HG02610 (cell line): ENCODE data around the gene EPHB1.

Source experiments
- ATAC-seq: cut with Tn5 transposase; IDR thresholded peaks from one replicate; pipeline ENCODE4 v1.9.1; 2021; ENCODE audit warnings: mild to moderate bottlenecking, moderate library complexity; ENCODE audit not compliant: unreplicated experiment

EPHB1 gene

DNA sequence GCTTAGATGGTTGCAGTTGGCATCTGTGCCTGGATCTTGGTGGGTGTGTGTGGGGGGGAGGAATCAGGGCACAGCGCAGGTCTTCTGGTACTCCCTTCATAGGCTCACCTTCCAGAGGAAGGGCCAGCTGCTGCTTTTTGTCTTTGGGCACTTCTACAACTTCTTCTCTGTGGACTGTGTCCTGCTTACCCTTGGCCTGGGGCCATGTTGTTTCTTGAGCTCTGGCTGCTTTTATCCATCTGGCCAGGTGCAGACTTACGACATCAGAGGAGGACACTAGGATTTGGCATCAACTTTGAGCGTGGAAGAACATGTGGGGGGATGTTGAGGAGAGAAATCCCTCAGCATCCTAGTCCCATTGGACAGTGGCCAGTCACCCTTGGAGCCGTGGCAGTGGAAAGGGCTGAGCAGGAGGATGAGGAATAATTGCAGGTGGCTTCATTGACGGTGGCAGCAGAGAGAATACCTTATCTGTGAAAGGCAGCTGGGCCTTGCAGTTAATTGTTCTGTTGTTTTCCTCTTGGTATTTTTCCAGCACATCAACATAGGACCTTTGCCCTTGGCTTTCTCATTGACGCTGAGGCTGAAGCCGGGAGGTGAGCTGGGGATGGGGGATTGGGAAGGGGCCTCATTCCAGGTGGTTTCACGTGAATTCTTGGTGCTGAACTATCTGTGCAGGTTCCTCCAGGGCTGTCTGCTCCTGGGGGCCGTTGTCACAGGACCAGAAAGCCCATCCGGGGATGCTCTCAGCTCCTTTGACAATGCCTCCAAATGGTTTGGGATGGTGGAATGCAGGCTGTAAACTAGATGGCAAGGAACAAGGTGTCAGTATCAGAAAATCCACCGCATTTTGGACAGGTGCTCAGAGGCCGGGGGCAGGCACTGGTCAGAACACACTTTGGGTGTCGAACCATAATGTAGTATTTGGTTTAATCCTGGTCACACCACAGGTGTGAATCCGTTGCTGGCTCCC, 9.7 kb downstream of the EPHB1 start:
- no peak for ATAC-seq

DNA sequence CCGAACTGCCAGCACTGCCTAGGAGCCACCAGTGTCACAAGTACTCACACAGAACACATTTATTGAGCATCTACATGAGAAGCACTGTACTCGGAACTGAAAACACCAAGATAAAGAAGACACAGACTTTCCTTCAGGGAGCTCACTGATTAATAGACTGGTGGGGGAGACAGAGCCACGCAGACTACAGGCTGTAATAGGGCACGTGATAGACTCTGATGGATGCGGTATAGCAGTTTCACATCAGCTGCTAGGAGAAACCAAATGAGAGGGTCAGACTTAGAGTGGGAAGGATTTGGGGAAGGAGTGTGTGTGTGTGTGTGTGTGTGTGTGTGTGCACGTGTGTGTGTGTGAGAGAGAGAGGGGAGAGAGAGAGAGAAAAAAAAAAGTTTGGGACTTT, 12.1 kb downstream of the EPHB1 start:
- ATAC-seq, result no peak

DNA sequence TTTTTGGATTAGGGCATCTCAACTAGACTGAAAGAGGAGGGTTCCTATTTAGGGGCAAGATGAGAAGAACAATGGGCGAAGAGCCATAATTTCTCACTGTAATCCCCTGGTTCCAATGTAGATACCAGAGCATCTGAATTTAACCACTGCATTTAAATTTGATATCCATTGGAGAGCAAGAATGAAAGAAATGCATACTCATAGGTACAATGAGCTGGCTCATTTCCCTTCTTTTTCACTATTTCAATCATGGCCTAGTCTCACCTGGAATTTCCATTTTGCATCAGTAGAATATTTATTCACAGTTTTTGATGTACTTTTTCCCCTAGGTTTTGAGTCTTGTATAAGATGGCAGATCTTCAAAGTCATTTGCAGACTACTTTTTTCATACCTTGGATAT, 13.8 kb downstream of the EPHB1 start:
- ATAC-seq, result no peak

DNA sequence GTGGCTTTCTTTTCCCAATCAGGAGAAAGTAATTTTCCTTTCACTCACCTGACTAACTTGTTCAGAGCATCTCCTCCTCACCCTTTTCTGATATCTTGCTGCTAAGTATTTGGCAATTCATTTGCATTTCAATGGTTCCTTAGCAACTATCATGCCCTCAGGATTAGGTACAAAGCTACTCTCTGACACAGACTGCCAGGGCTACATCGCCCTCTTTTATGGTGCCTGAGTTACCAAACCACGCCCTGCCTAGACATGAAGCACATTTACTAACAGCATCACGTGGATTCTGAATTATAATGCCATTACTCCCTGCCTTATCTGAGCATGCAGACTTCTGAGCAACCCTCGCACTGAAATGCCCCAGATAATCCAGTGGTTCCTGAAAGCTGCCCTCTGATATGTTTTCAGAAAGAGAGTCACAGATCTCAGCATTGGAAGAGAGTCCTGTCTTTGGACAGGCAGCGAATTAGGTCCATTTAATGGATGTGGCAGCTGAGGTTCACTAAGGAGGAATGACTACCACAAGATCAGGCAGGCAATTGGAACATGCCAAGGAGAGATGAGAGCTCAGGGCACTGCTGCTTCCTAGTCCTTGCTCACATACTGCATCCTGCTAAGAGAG, 14.5 kb downstream of the EPHB1 start:
- no peak for ATAC-seq

DNA sequence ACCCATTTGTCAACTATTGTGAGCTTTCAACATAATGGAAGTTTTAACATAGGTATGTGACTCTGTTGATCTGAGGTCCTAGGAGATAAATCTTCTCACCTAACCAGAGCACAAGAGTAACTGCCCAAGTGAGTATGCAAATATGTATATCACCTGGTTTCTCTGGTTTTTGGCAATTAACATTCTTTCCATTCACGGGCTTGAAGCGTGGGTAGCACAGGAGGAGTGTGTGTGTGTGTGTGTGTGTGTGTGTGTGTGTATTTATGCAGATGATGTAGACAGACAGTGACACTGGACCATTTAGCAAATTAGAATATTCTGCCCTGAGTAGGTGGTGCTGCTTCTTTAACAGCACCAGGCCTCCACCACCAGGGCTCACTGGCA, 15.0 kb downstream of the EPHB1 start:
- ATAC-seq, result no peak

DNA sequence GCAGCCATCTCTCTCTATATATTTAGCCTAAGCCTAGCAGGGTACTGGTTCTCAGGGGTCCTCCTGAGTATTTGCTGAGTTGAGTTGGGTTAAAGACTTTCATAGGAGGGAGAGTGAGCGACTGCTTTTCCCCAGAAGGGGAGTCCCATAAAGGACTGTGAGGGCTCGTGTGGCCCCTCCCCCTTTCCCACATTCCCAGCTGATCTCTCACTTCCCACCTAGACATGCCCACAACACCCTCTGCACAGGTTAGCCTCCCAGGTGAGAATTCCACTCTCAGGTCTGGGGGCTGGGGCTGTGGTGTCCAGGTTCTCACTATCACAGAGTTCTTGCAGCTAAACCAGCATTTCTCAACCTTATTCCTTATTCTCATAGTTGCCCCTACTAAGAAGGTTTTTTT, 15.8 kb downstream of the EPHB1 start:
- ATAC-seq, result no peak

DNA sequence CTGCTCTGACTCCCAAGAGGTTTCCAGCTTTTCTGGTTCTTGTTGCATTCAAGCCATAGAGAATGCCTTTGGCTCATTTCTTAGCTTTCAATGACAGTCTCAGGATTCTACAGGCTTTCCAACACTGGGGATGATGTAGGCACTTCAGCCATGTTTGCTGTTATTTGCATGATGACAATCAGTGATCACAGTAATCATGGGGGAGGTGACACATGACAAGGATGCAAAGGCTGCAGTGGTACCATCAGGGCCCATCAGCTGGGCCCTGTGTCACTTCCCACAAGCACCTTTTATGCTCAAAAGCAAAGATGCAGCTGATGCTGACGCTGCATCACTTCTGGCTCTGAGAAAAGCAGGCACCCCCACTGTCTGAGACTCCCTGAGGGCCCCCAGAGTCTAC, 18.6 kb downstream of the EPHB1 start:
- ATAC-seq, result no peak

DNA sequence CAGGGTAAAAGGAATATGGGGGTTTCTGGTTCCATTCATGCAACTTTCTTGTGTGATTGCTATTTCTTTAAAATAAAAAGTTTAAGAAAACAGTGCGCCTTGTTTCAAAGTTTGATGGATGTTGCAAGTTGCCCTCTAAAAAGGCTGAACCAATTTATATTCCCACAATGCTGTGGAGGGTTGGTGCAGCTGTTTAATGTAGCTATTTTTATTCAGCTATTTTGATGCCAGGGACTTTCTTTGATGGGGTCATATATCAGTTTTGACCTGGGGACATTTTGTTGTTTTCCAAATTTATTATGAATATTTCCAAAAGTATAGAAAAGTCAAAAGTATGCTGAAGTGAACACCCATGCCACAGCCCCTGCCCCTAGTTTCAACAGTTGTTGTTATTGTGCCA, 20.5 kb downstream of the EPHB1 start:
- no peak for ATAC-seq

DNA sequence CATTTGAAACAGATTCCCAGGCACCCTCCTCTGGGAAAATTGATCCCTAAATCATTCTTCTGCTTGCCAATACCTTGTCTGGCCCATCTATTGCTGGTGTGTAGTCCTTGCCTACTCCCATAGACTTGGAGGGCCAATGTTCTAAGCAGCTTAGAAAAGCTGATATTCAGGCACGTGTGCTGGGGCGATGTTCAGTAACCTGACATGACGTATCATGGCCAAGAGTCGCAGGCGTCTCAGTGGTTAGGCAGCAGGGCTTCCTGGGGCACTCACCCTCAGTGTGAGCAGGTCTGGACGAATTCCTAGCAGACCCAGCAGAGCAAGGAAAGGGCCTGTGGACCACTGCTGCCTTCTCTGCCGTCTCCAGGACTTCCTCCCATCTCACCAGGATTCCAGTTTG, 21.6 kb downstream of the EPHB1 start:
- no peak for ATAC-seq

DNA sequence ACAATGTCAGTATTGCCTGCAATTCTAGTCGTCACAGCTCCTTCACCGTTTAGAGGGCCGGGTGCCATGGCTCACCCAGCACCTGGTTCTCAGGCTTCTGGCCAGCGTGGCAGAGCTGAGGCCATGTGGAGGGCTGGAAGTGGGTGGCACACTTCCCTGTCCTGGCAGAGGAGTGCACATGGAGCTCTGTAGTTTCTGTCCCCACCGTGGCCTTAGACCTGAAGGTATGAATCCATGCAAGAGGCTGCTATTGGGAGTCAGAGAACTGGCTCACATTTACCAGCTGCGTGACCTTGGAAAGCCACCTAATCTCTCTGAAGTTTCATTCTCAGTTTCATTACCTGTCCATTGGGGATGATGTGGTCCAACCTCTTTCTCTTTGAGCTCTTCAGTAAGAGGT, 22.2 kb downstream of the EPHB1 start:
- ATAC-seq, result peak; percentile 66

DNA sequence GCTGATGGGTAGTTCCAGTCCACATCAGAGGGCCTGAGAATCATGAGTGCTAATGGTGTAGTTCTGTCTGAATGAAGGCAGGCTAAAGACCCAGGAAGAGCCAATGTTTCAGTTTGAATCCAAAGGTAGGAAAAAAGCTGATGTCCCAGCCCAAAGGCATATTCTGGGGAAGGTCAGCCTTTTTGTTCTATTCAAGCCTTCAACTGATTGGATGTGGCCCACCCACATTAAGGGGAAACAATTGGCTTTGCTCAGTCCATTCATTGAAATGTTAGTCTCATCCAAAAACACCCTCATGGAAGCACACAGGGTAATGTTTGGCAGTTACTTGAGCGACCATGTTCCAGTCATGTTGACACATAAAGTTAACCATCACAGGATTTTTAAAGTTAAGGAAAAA, 25.9 kb downstream of the EPHB1 start:
- ATAC-seq, result no peak

DNA sequence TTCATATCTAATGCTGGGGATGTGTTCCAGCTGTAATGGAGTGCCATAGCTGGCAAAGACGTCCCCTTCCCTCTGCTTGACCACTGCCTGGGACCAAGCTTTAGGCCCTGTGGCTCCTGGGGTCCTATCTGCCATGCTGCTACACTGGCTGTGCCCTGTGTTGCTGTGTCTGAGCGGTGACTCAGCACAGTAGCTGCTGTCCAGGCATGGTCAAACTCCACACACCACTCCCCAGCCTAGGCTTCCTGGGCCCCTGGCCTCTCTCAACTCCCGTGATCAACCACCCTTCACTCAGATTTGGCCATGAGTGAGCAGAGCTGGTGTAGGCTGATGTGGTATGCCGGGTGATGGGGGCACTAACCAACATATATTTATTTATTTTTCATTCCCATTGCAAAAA, 27.0 kb downstream of the EPHB1 start:
- ATAC-seq, result no peak

DNA sequence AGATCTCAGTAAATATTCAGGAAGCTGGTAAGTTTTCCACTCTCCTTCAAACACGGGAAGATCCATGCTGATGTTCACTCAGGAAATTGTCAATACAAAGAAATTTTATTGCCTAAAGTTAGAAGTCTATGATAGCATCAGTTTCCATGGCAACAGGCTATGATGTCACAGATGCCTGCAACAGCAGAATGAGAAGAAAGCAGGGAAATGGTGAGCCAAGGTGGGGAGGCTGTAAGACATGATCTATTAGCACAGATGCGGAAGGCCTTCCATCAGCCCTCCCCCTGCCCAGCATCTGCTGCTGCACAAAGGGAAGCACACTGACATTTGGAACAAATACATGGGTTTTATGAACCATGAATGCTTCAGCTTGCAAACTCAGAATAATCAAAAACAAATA, 28.6 kb downstream of the EPHB1 start:
- no peak for ATAC-seq

DNA sequence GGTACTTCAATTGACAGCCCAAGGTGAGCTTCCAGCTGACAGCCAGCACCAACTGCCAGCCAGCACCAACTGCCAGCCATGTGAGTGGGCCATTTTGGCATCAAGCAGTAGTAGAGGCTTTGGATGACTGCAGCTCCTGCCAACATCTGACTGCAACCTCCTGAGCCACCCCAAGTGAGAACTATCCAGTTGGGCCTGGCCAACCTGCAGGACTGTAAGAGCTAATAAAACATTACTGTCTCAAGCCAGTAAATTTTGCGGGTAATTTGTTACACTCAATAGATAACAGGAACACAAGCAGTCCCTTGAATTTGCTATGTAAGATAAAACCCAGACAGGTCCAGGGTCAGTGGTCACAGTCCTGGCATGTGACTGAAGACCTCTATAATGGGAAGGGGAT, 29.7 kb downstream of the EPHB1 start:
- no peak for ATAC-seq

DNA sequence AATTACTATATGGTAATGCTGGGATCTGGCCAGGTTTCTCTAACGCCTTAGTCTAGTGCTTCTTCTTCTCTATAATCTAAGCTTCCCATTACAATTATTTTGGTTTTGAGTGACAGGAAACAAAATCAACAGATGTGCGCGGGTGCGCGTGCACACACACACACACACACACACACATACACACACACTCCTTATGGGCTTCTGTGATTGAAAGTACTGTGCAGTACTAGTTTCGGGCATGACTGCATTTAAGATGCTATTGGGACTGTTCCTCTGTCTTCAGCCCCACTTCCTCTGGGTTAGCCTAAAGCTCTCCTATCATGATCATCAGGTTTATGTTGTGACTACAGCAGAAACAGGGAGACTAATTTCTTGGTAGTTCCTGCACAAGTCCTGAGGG, 32.2 kb downstream of the EPHB1 start:
- no peak for ATAC-seq

DNA sequence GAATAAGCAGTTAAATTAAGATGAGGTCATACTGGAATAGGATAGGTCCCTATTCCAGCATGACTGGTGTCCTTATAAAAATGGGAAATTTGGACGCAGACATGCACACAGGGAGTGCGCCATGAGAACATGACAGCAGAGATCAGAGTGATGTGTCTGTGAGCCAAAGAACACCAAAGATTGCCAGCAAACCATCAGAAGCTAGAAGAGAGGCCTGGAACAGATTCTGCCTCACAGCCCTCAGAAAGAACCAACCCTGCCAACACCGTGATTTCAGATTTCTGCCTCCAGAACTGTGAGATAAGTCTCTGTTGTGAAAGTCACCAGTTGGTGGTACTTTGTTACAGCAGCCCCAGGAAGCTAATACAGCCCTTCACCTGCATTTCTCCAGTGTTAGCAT, 34.7 kb downstream of the EPHB1 start:
- ATAC-seq, result no peak

DNA sequence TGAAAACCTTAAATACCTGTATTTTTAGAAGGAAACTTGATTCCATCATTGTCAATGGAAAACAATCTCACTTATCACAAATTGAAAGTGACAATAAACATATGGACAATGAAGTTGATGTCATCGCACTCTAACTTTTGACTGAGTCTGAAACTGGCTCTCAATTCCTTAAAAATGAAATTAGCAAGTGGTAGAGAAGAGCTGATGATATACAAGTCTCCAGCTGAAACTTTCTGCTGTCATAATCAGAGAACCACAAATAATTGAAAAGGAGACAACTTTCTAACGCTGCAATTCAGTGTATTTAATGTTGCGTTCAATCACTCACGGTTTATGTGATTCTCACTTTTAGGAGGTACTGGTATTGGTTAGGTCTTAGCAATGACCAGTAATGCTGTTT, 37.5 kb downstream of the EPHB1 start:
- no peak for ATAC-seq

DNA sequence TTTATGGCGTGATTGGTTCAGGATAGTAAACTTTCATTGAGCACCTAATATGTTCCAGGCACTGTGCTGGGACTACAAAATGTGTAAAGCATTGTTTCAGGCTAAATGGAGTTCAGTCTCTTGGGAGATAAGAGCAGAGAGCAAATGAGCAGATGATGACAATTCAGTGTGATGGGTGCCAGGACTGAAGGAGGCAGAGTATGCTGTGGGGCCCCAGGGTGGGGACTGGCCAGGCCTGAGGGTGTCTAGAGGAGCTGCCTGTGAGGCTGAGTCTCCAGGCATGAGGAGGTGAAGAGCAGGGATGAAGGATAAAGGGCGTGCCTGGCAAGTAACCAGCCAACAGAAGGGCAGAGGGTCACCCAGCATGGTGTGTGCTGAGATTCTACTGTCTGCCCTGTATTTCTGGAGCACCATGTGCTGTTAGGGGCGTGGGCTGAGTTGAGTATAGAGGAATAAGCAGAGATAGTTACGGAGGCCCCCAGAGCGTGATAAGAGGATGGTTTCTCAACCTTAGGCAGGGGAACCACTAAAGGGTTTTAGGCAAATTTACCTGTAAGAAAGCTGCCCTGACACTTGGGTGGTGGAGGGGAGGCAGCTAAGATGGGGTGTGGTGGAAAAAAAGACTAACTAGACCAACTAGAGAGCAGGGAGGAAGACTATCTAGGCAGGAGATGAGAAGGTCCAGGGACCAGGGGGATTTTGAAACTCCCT, 38.5 kb downstream of the EPHB1 start:
- ATAC-seq, result no peak

DNA sequence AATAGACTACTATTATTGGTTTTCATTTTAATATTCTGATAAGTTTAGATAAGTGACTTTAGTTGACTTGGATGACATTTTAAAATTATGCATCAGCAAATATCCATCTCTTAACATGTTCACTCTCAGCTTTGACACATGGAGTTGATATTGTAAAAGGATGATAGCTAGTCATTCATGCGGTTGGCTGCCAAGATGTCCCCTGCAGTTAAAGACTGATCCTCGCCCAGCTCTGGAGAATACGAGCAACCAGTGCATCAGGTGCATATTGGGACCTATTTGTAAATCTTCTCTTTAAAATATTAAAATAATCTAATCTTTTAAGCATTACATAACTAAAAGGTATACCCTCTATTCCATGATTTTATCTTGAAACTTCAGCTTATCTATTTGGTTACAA, 41.9 kb downstream of the EPHB1 start:
- no peak for ATAC-seq

DNA sequence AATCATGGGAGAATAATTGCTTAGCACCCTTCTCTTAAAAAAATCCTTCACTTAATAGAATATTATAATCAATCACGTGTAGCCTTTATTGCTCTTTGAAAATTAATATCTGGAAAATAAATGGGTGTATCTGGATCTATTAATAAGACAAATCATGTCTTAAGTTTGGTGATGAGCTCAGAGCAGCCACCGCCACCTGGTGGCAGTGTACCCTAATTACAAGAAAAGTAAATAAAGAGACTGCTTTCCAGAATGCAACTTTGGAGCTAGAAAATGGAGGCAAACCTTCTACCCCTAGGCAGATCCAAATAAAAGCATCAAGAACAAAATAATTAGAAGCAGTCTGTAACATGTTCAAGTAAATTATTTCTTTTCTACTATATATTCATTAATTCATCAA, 43.5 kb downstream of the EPHB1 start:
- no peak for ATAC-seq

DNA sequence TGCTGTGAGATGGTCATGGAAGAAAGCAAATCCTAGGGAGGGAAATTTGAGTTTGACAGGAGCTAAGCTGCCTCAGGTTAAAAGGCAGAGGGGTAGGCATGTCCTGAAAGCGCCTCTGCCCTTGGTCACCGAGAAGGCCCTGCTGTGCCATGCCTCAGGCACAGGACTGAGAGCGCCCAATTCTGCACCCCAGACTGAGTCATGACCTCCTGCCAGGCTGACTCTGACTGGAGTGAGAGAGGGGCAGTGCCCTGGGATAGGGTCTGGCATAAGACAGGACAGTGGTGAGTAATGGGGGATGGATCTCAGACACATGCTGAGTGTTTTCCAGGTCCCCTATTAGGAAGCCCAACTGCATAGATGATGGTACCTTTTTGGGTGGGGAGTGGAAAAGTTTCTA, 44.4 kb downstream of the EPHB1 start:
- ATAC-seq, result no peak

DNA sequence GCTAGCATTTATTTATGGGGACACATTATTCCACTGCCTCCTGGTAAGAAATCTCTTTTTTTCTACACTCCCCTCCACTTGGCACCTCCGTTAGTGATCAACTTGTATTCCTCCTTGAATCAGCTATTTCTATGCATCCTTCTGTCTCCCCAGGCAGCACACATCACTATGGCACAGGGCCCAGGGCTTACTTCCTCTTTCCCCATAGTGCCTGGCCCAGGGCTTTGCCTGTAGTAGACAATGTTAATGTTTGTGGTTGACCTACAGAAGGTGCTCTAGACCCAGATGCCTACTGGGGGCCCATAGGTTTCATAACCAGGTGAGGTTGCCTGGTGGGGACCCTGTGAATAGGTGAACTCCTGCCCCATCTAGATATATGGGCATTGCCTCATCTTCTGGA, 44.9 kb downstream of the EPHB1 start:
- ATAC-seq, result no peak
